GM06990 (cell line): ENCODE measurements around the gene ALX4.

ENCODE experiments used
- DNase-seq: peaks from one replicate; pipeline ENCODE4 v3.0.0-alpha.2; 2011; ENCODE audit not compliant: insufficient read length; ENCODE audit errors: extremely low read depth
- H3K27me3 ChIP-seq: replicated peaks from 2 replicates; pipeline ENCODE4 v1.6.0; 2011; ENCODE audit warnings: low read length; ENCODE audit not compliant: control insufficient read depth, insufficient read depth
- H3K36me3 ChIP-seq: 2 replicates; pipeline ENCODE4 v1.5.1; 2011; ENCODE audit warnings: low read length; ENCODE audit not compliant: control insufficient read depth, insufficient read depth
- H3K4me3 ChIP-seq: replicated peaks from 2 replicates; pipeline ENCODE4 v1.5.1; 2011; ENCODE audit warnings: low read depth, mild to moderate bottlenecking, control low read depth, low read length
- TF ChIP-seq, protein P1 (sequence below): IDR thresholded peaks from 2 replicates; pipeline ENCODE4 v1.5.1; 2011; ENCODE audit warnings: low read length, control low read depth, mild to moderate bottlenecking, inconsistent platforms; ENCODE audit not compliant: insufficient read depth, poor library complexity, severe bottlenecking

Gene ALX4

DNA sequence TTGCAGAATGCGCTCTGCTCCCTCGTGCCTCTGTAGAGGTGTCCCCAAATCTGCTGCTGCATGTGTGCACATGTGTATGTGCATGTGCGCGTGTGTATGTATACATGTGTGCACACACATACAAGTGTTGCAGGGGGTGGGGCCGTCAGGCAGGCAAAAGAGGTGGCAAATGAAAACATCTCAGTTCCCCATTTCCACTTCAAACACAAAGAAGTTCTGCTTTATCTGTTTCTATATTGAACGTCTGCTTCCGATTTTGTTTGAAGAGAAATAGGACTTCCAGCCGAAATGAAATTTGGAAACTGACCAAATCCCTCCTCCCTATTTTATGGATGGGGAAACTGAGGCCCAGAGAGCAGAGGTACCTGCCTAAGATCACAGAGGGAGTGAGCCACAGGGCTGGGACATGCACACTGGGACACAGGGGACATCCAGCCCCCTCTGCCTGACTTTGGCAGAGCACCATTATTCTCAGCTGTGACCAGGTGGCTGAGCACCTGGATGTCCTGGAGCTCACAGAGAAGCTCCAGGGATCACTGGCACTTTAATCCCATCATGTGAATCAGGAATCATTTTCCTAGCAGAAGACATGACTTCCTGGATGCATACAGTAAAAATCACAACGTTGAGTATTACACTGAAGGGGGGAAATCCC, 41.2 kb upstream of the ALX4 start:
- no peaks in the 10 kb centered on the region for H3K27me3 ChIP-seq
- no peak overlapping the region for H3K4me3 ChIP-seq
- DNase-seq: peak; percentile 33
- TF ChIP-seq, protein P1, sequence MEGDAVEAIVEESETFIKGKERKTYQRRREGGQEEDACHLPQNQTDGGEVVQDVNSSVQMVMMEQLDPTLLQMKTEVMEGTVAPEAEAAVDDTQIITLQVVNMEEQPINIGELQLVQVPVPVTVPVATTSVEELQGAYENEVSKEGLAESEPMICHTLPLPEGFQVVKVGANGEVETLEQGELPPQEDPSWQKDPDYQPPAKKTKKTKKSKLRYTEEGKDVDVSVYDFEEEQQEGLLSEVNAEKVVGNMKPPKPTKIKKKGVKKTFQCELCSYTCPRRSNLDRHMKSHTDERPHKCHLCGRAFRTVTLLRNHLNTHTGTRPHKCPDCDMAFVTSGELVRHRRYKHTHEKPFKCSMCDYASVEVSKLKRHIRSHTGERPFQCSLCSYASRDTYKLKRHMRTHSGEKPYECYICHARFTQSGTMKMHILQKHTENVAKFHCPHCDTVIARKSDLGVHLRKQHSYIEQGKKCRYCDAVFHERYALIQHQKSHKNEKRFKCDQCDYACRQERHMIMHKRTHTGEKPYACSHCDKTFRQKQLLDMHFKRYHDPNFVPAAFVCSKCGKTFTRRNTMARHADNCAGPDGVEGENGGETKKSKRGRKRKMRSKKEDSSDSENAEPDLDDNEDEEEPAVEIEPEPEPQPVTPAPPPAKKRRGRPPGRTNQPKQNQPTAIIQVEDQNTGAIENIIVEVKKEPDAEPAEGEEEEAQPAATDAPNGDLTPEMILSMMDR: no peak
- H3K36me3 ChIP-seq: no peaks in the 10 kb centered on the region

DNA sequence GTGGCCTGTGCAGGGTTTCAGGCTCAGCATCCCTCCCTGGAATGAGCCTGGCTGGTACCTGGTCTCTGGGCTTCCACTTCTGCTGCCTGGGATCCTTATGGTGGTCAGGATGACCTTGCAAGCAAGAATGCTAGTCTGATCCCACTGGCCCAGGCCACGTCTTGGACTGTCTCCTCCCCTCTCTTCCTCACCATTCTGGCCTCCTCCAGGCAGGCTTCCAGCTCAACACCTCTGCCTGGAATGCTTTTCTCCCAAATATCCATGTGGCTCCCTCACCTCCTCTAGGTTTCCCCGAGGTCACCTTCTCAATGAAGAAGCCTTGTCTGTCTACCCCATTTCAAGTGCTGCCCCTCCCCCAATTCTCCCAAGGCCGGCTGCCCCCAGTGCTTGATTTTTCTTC, 39.4 kb upstream of the ALX4 start:
- H3K36me3 ChIP-seq: no peaks in the 10 kb centered on the region
- H3K27me3 ChIP-seq: no peaks in the 10 kb centered on the region
- TF ChIP-seq, protein P1: no peak
- no peak for DNase-seq
- H3K4me3 ChIP-seq: no peak overlapping the region

DNA sequence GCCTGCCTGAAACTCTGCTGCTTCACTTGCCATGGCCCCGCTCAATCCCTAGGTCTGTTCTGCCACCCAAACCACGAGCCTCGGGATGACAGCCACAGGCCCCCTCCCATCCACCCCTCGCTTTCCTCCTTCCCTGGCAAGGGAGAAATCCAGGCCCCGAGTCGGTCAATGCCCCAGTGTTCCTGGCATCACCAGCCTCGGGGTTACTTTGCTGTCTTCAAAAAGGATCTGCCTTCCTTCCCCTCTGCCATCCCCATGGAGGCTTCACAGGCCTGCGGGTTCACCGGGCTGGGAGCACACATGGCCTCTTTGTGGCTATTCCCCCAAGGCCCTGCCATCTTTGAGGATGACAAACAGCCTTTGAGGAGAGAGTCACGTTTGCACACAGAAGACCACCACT, 38.8 kb upstream of the ALX4 start:
- Histone ChIP-seq H3K27me3 (no peaks in the 10 kb centered on the region), H3K36me3 (no peaks in the 10 kb centered on the region), H3K4me3 (no peak overlapping the region)
- TF ChIP-seq, protein P1: no peak
- DNase-seq: no peak

DNA sequence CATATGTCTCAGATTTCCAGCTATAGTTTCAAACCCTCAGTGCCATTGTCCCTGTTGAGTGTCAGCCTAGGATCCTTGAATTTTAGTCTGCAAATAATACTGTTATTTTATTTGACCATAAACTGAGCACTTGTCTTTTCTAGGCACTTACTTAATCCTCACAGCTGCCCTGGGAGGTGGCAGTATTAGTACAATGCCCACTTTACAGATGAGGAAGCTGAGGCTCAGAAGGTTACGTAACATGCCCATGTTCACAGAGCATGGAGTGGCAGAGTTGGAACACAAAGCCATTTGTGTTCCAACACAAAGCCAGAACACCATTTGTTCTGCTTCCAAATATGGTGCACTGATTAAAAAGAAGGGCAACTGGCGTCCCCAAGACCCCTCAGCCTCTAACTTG, 38.2 kb upstream of the ALX4 start:
- Histone ChIP-seq H3K27me3 (no peaks in the 10 kb centered on the region), H3K4me3 (no peak overlapping the region), H3K36me3 (no peaks in the 10 kb centered on the region)
- no peak for DNase-seq
- TF ChIP-seq, protein P1: no peak

DNA sequence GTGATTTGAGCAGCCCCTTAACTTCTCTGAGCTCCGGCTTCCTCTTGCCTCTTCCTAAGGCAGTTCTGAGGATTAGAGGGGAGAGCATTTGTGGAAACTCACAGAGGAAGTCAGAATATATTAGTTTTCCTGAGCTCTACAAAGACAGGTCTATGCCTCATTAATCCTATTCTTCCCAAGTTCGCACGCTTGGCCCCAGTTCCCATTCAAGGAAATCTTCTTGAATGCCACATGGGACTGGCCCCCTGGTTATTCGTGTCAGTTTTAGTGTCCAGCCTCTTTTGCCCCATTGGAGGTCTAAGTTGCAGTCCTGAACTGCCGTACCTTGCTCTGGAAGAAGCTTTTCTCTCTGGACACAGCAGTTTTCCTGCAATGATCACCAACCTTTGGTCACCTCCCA, 37.6 kb upstream of the ALX4 start:
- Histone ChIP-seq H3K36me3 (no peaks in the 10 kb centered on the region), H3K4me3 (no peak overlapping the region), H3K27me3 (no peaks in the 10 kb centered on the region)
- DNase-seq: no peak
- TF ChIP-seq, protein P1: no peak

DNA sequence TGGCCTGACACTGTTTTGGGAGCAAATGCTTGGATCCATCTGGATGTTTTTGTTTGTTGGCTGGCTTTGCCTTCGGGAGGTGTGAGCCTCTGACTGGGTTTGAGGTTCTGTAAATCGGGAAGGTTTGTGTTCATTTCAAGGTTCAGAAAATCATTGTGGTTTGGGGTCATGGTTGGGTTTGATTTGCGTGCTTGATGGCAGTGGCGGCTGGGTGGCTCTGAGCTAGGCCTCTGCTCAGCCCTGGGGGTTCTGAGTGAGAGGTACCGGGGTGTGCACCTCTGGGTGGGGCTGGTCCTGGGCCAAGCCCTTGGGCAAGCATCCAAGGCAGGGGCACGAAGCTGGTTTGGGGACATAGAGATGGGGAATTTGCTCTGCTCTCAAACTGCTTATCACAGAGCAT, 37.0 kb upstream of the ALX4 start:
- TF ChIP-seq, protein P1: no peak
- DNase-seq: no peak
- H3K27me3 ChIP-seq: no peaks in the 10 kb centered on the region

More for the DNA sequence above, 37.0 kb upstream of the ALX4 start:
- Histone ChIP-seq H3K36me3 (no peaks in the 10 kb centered on the region), H3K4me3 (no peak overlapping the region)
